Stimulated activated CD4-positive, alpha-beta T cell treated with anti-CD3 and anti-CD28 coated beads, Interleukin-12 subunit alpha, Interleukin-12 subunit beta, amount 100 ng/mL, for 48 hours (primary cell): ENCODE measurements around the gene PRAMEF15.
A peak's percentile ranks its signal among the peaks of the same experiment; 100 is the strongest.
"Not testable (repeated sequence)": the region's sequence is repeated elsewhere in the genome, so short reads cannot be mapped to it uniquely, and the experiment has no call there.

Experiments
- DNase-seq, 3 donors: peaks; one replicate each; pipeline ENCODE4 v3.0.0-alpha.2; 2020; ENCODE audit warnings: low read depth in 2 of 3, low spot score in 1 of 3

Gene PRAMEF15

GRCh38 chr1:13315281-13315680 lies at the start of gene PRAMEF15:
PRAMEF15 (plus strand) TSS chr1:13315581; CDS start chr1:13318408, 2,827 bp downstream.
- DNase-seq, result not testable (repeated sequence)

- not testable (repeated sequence) for DNase-seq
These were observed 38.4 kb upstream of the PRAMEF15 start for GRCh38 chr1:13277016-13277415.

- not testable (repeated sequence) for DNase-seq
These were observed 35.8 kb upstream of the PRAMEF15 start for GRCh38 chr1:13279617-13280016.

GRCh38 chr1:13285037-13285436 lies 30.3 kb upstream of the PRAMEF15 start, which contains the start of gene PRAMEF8:
PRAMEF8 (minus strand) TSS chr1:13285137; CDS start chr1:13284091, 1,046 bp downstream.
- DNase-seq, result not testable (repeated sequence)

- not testable (repeated sequence) for DNase-seq
These were observed 26.4 kb upstream of the PRAMEF15 start for GRCh38 chr1:13289030-13289429.

GRCh38 chr1:13297216-13297931 lies 18.0 kb upstream of the PRAMEF15 start:
- DNase-seq, result not testable (repeated sequence)

- not testable (repeated sequence) for DNase-seq
These were observed 16.7 kb upstream of the PRAMEF15 start for GRCh38 chr1:13298699-13299098.

GRCh38 chr1:13302197-13302596 lies 13.2 kb upstream of the PRAMEF15 start:
- not testable (repeated sequence) for DNase-seq

GRCh38 chr1:13303239-13303638 lies 12.1 kb upstream of the PRAMEF15 start, which contains the start of gene PRAMEF33:
PRAMEF33 (plus strand) TSS chr1:13303539; CDS start chr1:13305955, 2,416 bp downstream.
- not testable (repeated sequence) for DNase-seq

- not testable (repeated sequence) for DNase-seq
These were observed 27.1 kb downstream of the PRAMEF15 start for GRCh38 chr1:13342496-13342895.

GRCh38 chr1:13347034-13347433 lies 31.7 kb downstream of the PRAMEF15 start, which contains the start of gene PRAMEF14:
PRAMEF14 (minus strand) TSS chr1:13347134; CDS start chr1:13345314, 1,820 bp downstream.
- DNase-seq, result not testable (repeated sequence)

- DNase-seq, result not testable (repeated sequence)
These were observed 38.1 kb downstream of the PRAMEF15 start for GRCh38 chr1:13353476-13353875.

- DNase-seq, result peak in 1 of 3 donors; percentile 6
These were observed 39.1 kb downstream of the PRAMEF15 start for GRCh38 chr1:13354475-13354874.

GRCh38 chr1:13356774-13357173 lies 41.4 kb downstream of the PRAMEF15 start:
- peak in 1 of 3 donors; percentile 47 for DNase-seq

- DNase-seq, result not testable (repeated sequence)
These were observed 47.0 kb downstream of the PRAMEF15 start for GRCh38 chr1:13362364-13362763.

- DNase-seq, result not testable (repeated sequence)
These were observed 49.5 kb downstream of the PRAMEF15 start for GRCh38 chr1:13364928-13365327.

- DNase-seq, result not testable (repeated sequence)
These were observed 51.2 kb downstream of the PRAMEF15 start for GRCh38 chr1:13366536-13366935.

- peak; percentile 2 to 30 (median 15) for DNase-seq
These were observed 53.2 kb downstream of the PRAMEF15 start for GRCh38 chr1:13368544-13368943.
